NCI-H2196 (cell line): ENCODE data around the gene TULP1.
A peak's percentile ranks its signal among the peaks of the same experiment; 100 is the strongest.

Experiments used
- DNase-seq: peaks from one replicate; lab custom pipeline; 2025; ENCODE audit not compliant: unreplicated experiment; lab: John Stamatoyannopoulos, UW

TULP1 gene

DNA sequence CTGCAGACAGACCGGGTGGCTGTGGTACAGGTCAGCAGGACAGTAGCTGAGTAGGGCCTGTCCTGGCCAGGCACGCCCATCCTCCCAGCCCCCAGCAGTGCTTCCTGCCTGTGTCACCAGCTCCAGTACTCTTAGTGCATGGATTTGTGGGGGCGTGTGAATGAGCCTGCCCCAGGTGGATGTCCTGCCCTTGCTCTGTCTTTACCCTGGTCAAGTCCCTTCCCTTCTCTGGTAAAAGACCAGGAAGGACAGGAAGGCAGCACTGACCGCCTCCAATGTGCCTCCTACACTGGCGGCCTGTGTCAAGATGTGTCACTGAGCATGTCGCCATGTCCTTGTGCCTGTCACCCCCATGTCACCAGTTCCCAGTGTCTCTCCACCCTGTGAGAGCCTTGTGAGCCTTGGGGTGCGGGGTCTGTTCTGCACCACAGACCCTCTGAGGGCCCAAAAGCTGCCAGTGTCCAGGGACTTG, 27.7 kb downstream of the TULP1 start:
- no peak for DNase-seq

- no peak for DNase-seq
Measured at GRCh38 chr6:35483893-35484645, 28.6 kb downstream of the TULP1 start.

- DNase-seq: no peak
Measured at GRCh38 chr6:35483490-35483889, 29.2 kb downstream of the TULP1 start.

- DNase-seq: no peak
Measured at GRCh38 chr6:35483062-35483461, 29.6 kb downstream of the TULP1 start.

DNA sequence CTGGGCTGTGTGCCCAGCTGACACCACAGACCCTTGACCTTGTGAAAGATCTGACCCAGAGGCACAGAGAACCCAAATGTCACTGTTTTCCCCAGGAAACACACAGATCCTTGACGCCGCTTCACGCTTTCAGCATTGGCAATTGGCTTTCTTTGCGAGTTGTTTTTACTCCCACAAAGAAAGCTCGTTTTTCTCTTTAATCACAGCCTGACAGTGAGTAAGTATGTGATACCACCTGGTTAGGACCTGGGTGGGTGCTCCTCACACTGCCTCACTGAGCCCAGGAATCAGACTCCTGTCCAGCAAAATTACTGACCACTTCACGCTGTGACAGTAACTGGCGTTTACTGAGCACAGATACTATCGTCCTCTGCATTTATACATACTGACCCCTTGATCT, 31.5 kb downstream of the TULP1 start:
- no peak for DNase-seq

- DNase-seq: no peak
Measured at GRCh38 chr6:35480176-35480575, 32.5 kb downstream of the TULP1 start.

DNA sequence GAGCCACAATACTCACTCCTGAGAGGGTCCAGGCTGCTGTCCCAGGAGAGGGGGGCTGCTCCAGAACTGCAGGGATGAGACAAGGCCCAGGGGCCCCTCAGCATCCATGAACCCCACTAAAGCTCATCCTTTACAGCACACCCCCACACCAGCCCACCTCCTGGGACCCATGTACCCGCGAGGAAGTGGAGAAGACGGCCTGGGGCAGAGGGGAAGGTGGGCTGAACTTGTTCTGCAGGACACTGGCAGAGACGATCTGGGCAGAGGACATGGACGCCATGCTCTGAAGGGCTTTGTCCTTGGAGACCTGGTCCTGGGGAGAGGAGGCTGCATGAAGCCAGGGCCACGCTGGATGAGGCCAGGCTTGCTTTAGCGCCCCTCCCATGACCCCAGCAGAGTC, 34.4 kb downstream of the TULP1 start:
- no peak for DNase-seq

- DNase-seq: no peak
Measured at GRCh38 chr6:35477551-35478179, 35.0 kb downstream of the TULP1 start.

DNA sequence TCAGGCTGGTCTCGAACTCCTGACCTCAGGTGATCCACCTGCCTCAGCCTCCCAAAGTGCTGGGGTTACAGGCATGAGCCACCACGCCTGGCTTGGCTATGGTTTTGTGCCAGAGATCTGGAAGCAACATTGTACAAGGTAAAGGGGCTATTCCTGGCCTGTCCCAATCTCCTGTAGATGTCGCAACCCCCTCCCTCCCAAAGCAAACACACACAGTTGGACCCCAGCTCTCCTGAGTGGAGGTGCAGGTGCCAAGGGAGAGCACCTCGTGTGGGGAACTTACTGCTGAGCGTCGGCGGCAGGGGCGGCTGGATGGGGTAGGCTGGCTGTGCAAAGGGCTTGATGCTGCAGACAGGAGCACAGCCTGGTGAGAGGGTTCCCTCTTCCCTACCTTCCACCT, 35.7 kb downstream of the TULP1 start:
- no peak for DNase-seq

DNA sequence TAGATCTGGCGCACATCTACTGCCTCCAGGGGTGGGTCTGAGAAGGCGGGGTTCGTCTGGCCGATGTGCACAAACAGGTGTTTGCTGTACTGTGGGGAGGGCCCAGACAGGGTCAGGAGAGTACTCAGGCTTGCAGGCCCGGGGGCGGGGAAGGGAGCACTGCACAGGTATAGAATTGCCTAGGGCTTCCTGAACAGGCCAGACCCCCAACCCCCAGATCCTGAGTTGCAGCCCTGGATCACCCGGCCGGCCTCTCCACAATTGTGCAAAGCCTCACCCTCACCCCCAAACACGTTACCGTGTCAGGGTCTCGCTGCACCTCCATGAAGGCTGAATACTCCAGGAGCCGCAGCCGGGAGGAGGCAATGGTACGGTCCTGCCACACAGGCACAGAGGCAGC, 36.7 kb downstream of the TULP1 start:
- no peak for DNase-seq

DNA sequence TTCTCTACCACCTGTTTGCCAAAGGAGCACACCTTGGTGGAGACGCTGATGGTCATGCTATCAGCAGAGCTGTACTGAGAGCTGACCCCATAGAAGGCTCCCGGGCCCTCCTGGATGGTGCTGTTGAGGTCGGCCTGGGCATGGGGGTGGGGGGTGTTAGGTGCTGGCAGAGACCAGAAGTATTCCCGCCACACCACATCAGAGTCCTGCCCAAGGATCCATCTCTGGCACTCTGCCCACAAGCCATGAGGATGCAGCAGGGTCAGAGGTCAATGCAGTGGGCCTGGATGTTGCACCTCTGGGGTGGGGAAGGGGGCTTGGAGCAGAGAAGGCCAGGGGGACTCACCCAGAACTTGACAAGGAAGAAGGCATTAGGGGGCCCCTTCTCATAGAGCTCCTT, 37.1 kb downstream of the TULP1 start:
- no peak for DNase-seq

GRCh38 chr6:35474942-35475570, 37.6 kb downstream of the TULP1 start:
- no peak for DNase-seq

DNA sequence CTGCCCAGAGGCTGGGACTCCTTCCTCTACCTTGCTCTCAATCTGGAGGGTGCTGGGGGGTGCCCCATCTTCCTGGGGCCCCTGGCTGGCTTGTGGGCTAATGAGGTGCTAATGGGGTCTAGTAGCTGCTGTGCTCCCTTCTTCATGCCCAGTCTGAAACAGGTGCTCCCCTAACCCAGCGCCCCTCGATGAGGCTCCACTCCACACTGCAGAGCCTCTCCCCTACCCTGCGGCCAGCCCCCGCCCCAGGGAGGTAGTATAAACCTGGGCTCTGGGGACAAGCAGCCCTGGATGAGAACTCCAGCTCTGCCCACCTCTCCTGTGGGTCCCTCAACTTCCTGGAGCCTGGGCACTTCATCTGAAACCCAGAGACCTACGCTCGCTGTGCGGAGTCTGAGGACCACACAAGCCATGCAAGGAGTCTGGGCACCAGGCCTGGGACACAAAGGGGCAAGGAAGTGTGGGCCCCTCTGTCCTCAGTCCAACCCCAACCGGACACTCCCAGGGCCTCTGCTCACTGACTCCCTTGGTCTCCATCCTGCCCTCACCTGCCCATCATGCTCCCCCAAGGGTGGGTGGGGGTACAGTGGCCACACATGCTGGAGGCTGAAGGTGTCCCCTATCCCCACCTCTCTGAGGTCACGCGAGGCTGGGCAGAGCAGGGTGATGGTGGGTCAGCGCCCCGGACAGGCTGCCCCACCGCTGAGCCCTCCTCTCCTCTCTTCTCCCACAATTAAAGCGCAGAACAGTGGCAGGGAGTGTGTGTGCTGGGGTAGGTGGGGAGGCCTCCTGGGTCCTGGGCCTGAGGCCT, 38.4 kb downstream of the TULP1 start:
- no peak for DNase-seq

DNA sequence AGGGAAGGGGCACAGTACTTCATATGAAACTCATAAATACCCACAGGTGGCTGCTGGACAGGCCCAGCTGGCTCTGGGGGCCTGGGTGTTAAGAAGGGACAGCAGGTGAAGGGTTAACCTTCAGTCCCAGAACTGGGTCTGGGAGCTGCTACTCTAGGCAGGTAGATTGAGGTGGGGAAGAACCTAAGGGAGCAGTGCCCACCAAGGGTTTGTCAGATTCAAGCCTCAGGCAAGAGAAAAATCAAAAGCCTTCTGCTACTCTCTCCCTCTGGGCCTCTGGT, 38.9 kb downstream of the TULP1 start:
- no peak for DNase-seq

- DNase-seq: no peak
Measured at GRCh38 chr6:35473075-35473849, 39.4 kb downstream of the TULP1 start.

DNA sequence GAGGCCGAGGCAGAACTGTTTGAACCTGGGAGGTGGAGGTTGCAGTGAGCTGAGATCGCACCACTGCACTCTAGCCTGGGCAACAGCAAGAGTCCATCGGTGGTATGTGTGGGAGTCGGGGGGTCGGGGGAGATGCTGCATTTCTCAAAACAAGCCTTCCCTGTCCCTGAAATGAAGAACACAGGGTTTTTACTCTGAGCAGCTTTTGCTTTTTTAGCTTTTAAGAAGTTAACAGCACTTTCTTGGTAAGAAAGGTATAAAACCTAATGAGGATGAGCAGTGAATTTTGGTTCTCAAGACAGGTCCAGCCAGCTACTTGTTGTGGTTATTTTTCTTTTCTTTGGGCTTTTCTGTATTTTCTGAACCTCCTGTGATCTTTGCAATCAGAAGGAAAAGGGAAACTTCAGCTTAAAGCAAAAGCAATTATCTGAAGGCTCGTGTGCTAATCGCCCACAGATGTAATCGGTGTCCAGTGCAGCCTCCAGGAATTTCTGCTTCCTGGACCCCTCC, 40.8 kb downstream of the TULP1 start:
- no peak for DNase-seq

DNA sequence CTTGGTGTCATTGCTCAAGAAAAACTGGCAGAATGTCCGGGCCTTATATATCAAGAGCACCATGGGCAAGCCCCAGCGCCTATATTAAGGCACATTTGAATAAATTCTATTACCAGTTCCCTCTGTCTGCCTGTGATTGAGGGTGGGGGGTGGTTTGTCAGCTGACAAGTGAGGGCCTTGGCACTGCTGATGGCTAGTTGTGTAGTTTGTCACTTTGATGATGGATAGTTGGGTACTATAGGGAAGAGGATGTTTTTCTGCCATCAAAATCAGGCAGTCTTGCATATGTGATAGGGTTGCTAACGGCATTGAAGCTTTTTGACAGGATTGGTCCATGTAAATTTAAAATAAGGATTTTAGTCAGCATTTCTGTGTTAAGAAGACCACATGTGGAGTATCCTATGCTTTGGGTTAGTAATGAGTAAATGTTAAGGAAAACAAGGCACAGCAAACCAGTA, 42.0 kb downstream of the TULP1 start:
- no peak for DNase-seq

DNA sequence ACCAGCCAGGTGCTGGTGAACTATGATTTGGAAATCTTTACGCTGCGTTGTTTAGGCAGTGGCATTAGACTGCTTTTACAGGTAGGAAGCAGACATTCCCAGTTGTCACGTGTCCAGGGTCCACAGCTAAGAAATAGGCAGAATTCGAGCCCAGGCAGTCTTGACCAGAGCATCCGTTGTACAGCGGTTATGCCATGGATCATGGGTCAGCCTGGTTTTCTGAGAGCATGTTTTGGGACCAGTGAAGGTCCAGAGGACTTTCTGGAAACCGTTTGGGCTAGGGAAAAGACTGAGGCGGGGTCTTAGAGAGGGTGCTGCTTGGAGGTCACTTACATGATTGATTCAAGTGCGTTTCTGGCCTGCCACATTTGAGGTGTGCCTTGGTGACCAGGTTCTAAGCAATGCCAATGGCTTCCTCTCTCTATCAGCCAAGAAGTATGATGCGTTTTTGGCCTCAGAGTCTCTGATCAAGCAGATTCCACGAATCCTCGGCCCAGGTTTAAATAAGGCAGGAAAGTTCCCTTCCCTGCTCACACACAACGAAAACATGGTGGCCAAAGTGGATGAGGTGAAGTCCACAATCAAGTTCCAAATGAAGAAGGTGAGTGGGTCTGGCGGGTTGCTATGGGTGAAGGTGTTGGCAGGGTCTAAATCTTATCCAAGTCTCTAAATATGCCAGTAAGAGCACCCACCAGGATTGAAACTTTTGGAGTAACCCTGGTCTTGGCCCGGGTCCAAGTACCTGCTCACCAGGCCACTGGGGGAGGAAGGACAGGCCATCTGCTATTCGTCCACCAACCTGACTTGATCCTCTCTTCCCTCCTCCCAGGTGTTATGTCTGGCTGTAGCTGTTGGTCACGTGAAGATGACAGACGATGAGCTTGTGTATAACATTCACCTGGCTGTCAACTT, 42.7 kb downstream of the TULP1 start:
- peak; percentile 16 for DNase-seq

- DNase-seq: no peak
Measured at GRCh38 chr6:35468980-35469750, 43.5 kb downstream of the TULP1 start.
